Right lobe of liver (tissue), 6 donors: ENCODE results near the gene C1orf87. TPM values are rescaled to one million over a fixed set of nuclear protein-coding genes. Genes with fewer than 3 reads are reported as not detected.

Experiments used
- ATAC-seq, 4 donors: fragments of 200-7000 bp; cut with Tn5 transposase; one replicate each; pipeline ENCODE4 v1.9.1; 2020; ENCODE audit warnings: mild to moderate bottlenecking in 4 of 4, moderate library complexity in 4 of 4
- DNase-seq, 3 donors: peaks; one replicate each; pipeline ENCODE4 v3.0.0-alpha.2; 2020
- H3K27ac ChIP-seq, 3 donors: fragments of 200-600 bp; one replicate each; pipeline ENCODE4 v1.8.0; 2022
- H3K27me3 ChIP-seq, 2 donors: fragments of 200-600 bp; one replicate each; pipeline ENCODE4 v1.8.0; 2022
- H3K36me3 ChIP-seq, 4 donors: fragments of 200-600 bp; sonication (generic) in 1 of 4; one replicate each; pipeline versions ENCODE4 v1.5.1 to v1.8.0; 2017 to 2022; ENCODE audit warnings: control low read depth in 1 of 4
- H3K4me1 ChIP-seq, 4 donors: fragments of 200-600 bp; sonication (generic) in 1 of 4; one replicate each; pipeline versions ENCODE4 v1.5.1 to v1.8.0; 2017 to 2022; ENCODE audit warnings: control low read depth in 1 of 4
- H3K4me3 ChIP-seq, 3 donors: fragments of 200-600 bp; one replicate each; pipeline ENCODE4 v1.8.0; 2022
- H3K9me3 ChIP-seq, 4 donors: fragments of 200-600 bp; sonication (generic) in 1 of 4; one replicate each; pipeline versions ENCODE4 v1.5.1 to v1.8.0; 2017 to 2022; ENCODE audit warnings: control low read depth in 1 of 4
- CTCF ChIP-seq, 4 donors: fragments of 200-600 bp in 3 of 4; fragments of 450-650 bp in 1 of 4; IDR thresholded peaks; one replicate each; pipeline versions ENCODE4 v1.5.1 to v1.8.0; 2016 to 2022; ENCODE audit warnings: antibody characterized with exemption in 4 of 4, mild to moderate bottlenecking in 2 of 4
- POLR2A ChIP-seq: fragments of 450-650 bp; IDR thresholded peaks from one replicate; pipeline ENCODE4 v1.6.1; 2017; ENCODE audit warnings: antibody characterized with exemption, mild to moderate bottlenecking
- WGBS: methylation state at CpG from one replicate; pipeline ENCODE4 v1.1.6; 2018; ENCODE audit warnings: low coverage, low lambda C conversion rate; ENCODE audit not compliant: insufficient coverage; ENCODE audit errors: missing lambda C conversion rate; 5-methylcytosine and 5-hydroxymethylcytosine counted together
- intact Hi-C, 2 donors: fragments of 100-400 bp; cut with DNase I; formaldehyde crosslinking; loops; one replicate each; pipeline versions ENCODE4 v1.11.2 to v1.14.1; 2022
- total RNA-seq, 6 experiments: library from RNA; depleted of rRNA in 2 of 6; stranded (reverse); fragments of >200 nt in 2 of 6; fragmentation: NEBNext Ultra II Directional in 3 of 6; extraction: Animal tissue kit (Norgen Biotek cat#: 25700) in 3 of 6; gene quantifications; one replicate each; pipeline versions ENCODE4 v1.1.0 to v1.2.4, GENCODE V29; 2016 to 2023
- donor health status: DM: no; HTN: yes; CAD: no.
- donor health status: DM: no; HTN: no; CAD: no.
- donor health status: DM: no; HTN: no; CAD: no.
- donor health status: DM: no; HTN: yes; CAD: no.
- donor health status: DM: no; HTN: yes; CAD: no.

The C1orf87 gene
- total RNA-seq, 6 experiments from 2014 or later = not detected

- H3K4me1 ChIP-seq = no peaks in the 10 kb centered on the region
- ATAC-seq (no peak), DNase-seq (no peak)
- H3K27me3 ChIP-seq = no peaks in the 10 kb centered on the region
- intact Hi-C loops = no loop called here
- H3K9me3 ChIP-seq = no peaks in the 10 kb centered on the region
- TF ChIP-seq POLR2A = no peak
- TF ChIP-seq CTCF (IDR thresholded peaks at IDR 0.05) = no peak
- H3K27ac ChIP-seq = no peak overlapping the region
- H3K36me3 ChIP-seq = no peaks in the 10 kb centered on the region
- WGBS = 48% methylated on average over 6 of the region's 6 CpGs
- no peak overlapping the region for H3K4me3 ChIP-seq
Observed at GRCh38 chr1:59967141-59967697, 106.4 kb downstream of the C1orf87 start.

- no peaks in the 10 kb centered on the region for H3K9me3 ChIP-seq
- intact Hi-C loops = no loop called here
- H3K27me3 ChIP-seq = no peaks in the 10 kb centered on the region
- no peaks in the 10 kb centered on the region for H3K4me1 ChIP-seq
- TF ChIP-seq CTCF (IDR thresholded peaks at IDR 0.05) = no peak
- no peak for TF ChIP-seq POLR2A
- no peak overlapping the region for H3K4me3 ChIP-seq
- no peak for DNase-seq
- no peak overlapping the region for H3K27ac ChIP-seq
- no peak for ATAC-seq
- no peaks in the 10 kb centered on the region for H3K36me3 ChIP-seq
- WGBS = 56% methylated on average over 2 of the region's 2 CpGs
Observed at GRCh38 chr1:59952065-59952464, 121.5 kb downstream of the C1orf87 start.

- no peak for DNase-seq
- no peak for ATAC-seq
- intact Hi-C loops = loop anchor here in 1 of 2 donors (5.0 kb wide), 1 partner anchor 57 kb away; no protein-coding TSS in a partner anchor
- H3K27me3 ChIP-seq = no peaks in the 10 kb centered on the region
- TF ChIP-seq CTCF (IDR thresholded peaks at IDR 0.05) (no peak), POLR2A (no peak)
- no peaks in the 10 kb centered on the region for H3K9me3 ChIP-seq
- no peak overlapping the region for H3K27ac ChIP-seq
- no peaks in the 10 kb centered on the region for H3K4me1 ChIP-seq
- no peak overlapping the region for H3K4me3 ChIP-seq
- no peaks in the 10 kb centered on the region for H3K36me3 ChIP-seq
Observed at GRCh38 chr1:59949648-59950047, 123.9 kb downstream of the C1orf87 start.

- H3K27ac ChIP-seq = no peak overlapping the region
- no peaks in the 10 kb centered on the region for H3K27me3 ChIP-seq
- intact Hi-C loops = loop anchor here in 1 of 2 donors (5.0 kb wide), 1 partner anchor 57 kb away; no protein-coding TSS in a partner anchor
- H3K36me3 ChIP-seq = no peaks in the 10 kb centered on the region
- no peak overlapping the region for H3K4me3 ChIP-seq
- 7% methylated on average over 1 of the region's 1 CpG for WGBS
- DNase-seq = no peak
- H3K4me1 ChIP-seq = no peaks in the 10 kb centered on the region
- H3K9me3 ChIP-seq = no peaks in the 10 kb centered on the region
- TF ChIP-seq POLR2A (no peak), CTCF (IDR thresholded peaks at IDR 0.05) (no peak)
- no peak for ATAC-seq
Observed at GRCh38 chr1:59948990-59949389, 124.6 kb downstream of the C1orf87 start.
